ENCODE data around the gene UQCRC1. TPM values are rescaled to one million over a fixed set of nuclear protein-coding genes. Genes with fewer than 3 reads are reported as not detected.

The UQCRC1 gene
- total and polyA plus RNA-seq, 2 experiments from 2014 or later, result 620 to 870 TPM

GRCh38 chr3:48652923-48653715, 43.7 kb upstream of the UQCRC1 start:
- no peak overlapping the region for H3K27ac ChIP-seq
- no peaks in the 10 kb centered on the region for H3K36me3 ChIP-seq
- no peaks in the 10 kb centered on the region for H3K4me1 ChIP-seq (ENCODE audit: low read depth)
- no peaks in the 10 kb centered on the region for H3K27me3 ChIP-seq
- no peak for DNase-seq (ENCODE audit: low read depth in 1 of 2, low spot score in 1 of 2)
- TF ChIP-seq CTCF (IDR thresholded peaks at IDR 0.05; ENCODE audit: low read depth, low read length), result no peak
- H3K9me3 ChIP-seq (ENCODE audit: low read depth), result no peaks in the 10 kb centered on the region
- no peak overlapping the region for H3K4me3 ChIP-seq

- no peaks in the 10 kb centered on the region for H3K4me1 ChIP-seq (ENCODE audit: low read depth)
- H3K9me3 ChIP-seq (ENCODE audit: low read depth), result no peaks in the 10 kb centered on the region
- no peak overlapping the region for H3K27ac ChIP-seq
- no peak for DNase-seq (ENCODE audit: low read depth in 1 of 2, low spot score in 1 of 2)
- no peak overlapping the region for H3K4me3 ChIP-seq
- no peak for TF ChIP-seq CTCF (IDR thresholded peaks at IDR 0.05; ENCODE audit: low read depth, low read length)
- no peaks in the 10 kb centered on the region for H3K27me3 ChIP-seq
- H3K36me3 ChIP-seq, result no peaks in the 10 kb centered on the region
Observed at GRCh38 chr3:48651771-48652170, 42.3 kb upstream of the UQCRC1 start.

GRCh38 chr3:48650723-48651122, 41.3 kb upstream of the UQCRC1 start:
- H3K27me3 ChIP-seq, result no peaks in the 10 kb centered on the region
- no peaks in the 10 kb centered on the region for H3K36me3 ChIP-seq
- DNase-seq (ENCODE audit: low read depth in 1 of 2, low spot score in 1 of 2), result no peak
- no peak for TF ChIP-seq CTCF (IDR thresholded peaks at IDR 0.05; ENCODE audit: low read depth, low read length)
- H3K9me3 ChIP-seq (ENCODE audit: low read depth), result no peaks in the 10 kb centered on the region
- no peaks in the 10 kb centered on the region for H3K4me1 ChIP-seq (ENCODE audit: low read depth)
- H3K4me3 ChIP-seq, result no peak overlapping the region
- H3K27ac ChIP-seq, result no peak overlapping the region

- Histone ChIP-seq H3K36me3 (no peaks in the 10 kb centered on the region), H3K9me3 (ENCODE audit: low read depth) (no peaks in the 10 kb centered on the region), H3K4me3 (no peak overlapping the region), H3K27me3 (no peaks in the 10 kb centered on the region), H3K4me1 (ENCODE audit: low read depth) (no peaks in the 10 kb centered on the region), H3K27ac (no peak overlapping the region)
- no peak for DNase-seq (ENCODE audit: low read depth in 1 of 2, low spot score in 1 of 2)
- no peak for TF ChIP-seq CTCF (IDR thresholded peaks at IDR 0.05; ENCODE audit: low read depth, low read length)
Observed at GRCh38 chr3:48648188-48648850, 38.9 kb upstream of the UQCRC1 start.

- Histone ChIP-seq H3K36me3 (no peaks in the 10 kb centered on the region), H3K27ac (no peak overlapping the region), H3K27me3 (no peaks in the 10 kb centered on the region), H3K9me3 (ENCODE audit: low read depth) (no peaks in the 10 kb centered on the region), H3K4me1 (ENCODE audit: low read depth) (no peaks in the 10 kb centered on the region), H3K4me3 (no peak overlapping the region)
- TF ChIP-seq CTCF (IDR thresholded peaks at IDR 0.05; ENCODE audit: low read depth, low read length), result no peak
- no peak for DNase-seq (ENCODE audit: low read depth in 1 of 2, low spot score in 1 of 2)
Observed at GRCh38 chr3:48647714-48648113, 38.3 kb upstream of the UQCRC1 start.
